Nephron (organoid): ENCODE measurements around the gene RSBN1.
"Not testable (repeated sequence)": the region's sequence is repeated elsewhere in the genome, so short reads cannot be mapped to it uniquely, and the experiment has no call there.

Source experiments
- H3K27ac Mint-ChIP-seq, 3 experiments: 2 replicates each; pipeline ENCODE4 v1.8.0; 2020; ENCODE audit warnings: mixed read lengths in 3 of 3, mild to moderate bottlenecking in 2 of 3, moderate library complexity in 1 of 3
- H3K27me3 Mint-ChIP-seq: 2 replicates; pipeline ENCODE4 v1.8.0; 2021; ENCODE audit warnings: low read depth, mild to moderate bottlenecking, moderate library complexity, mixed read lengths
- H3K36me3 Mint-ChIP-seq: 2 replicates; pipeline ENCODE4 v1.8.0; 2020; ENCODE audit warnings: low read depth, mixed read lengths
- H3K4me1 Mint-ChIP-seq: 2 replicates; pipeline ENCODE4 v1.8.0; 2020; ENCODE audit warnings: mixed read lengths
- H3K4me3 Mint-ChIP-seq, 3 experiments: 2 replicates each; pipeline ENCODE4 v1.8.0; 2020; ENCODE audit warnings: mild to moderate bottlenecking in 3 of 3, mixed read lengths in 3 of 3, moderate library complexity in 2 of 3
- H3K9me3 Mint-ChIP-seq: 2 replicates; pipeline ENCODE4 v1.8.0; 2020; ENCODE audit warnings: mixed read lengths
- CTCF ChIP-seq, 3 experiments: fragments of 200-600 bp; sonication (generic); IDR thresholded peaks; one replicate each; pipeline ENCODE4 v1.5.0; 2021; ENCODE audit warnings: antibody characterized with exemption in 3 of 3; ENCODE audit not compliant: unreplicated experiment in 3 of 3

The RSBN1 gene

DNA sequence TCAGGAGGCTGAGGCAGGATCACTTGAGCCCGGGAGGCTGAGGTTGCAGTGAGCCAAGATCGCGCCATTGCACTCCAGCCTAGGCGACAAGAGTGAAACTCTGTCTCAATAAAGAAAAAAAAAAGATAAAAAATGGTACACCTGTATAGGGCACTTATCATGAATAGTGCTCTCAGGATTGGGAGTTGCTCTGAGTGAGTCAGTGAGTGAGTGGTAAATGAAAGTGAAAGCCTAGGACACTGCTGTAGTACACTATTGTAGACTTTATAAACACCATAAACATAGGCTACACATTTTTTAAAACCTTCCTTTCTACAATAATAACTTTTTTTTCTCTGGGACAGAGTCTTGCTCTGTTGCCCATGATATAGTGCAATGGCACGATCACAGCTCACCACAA lies 69.8 kb downstream of the RSBN1 start:
- H3K4me1 Mint-ChIP-seq: peaks cover 6% of the 10 kb centered on the region
- H3K36me3 Mint-ChIP-seq: peaks cover 40% of the 10 kb centered on the region
- no peak overlapping the region for H3K4me3 Mint-ChIP-seq
- H3K9me3 Mint-ChIP-seq: no peaks in the 10 kb centered on the region
- H3K27ac Mint-ChIP-seq: no peak overlapping the region
- H3K27me3 Mint-ChIP-seq: no peaks in the 10 kb centered on the region
- TF ChIP-seq CTCF (IDR thresholded peaks at IDR 0.05; ENCODE audit: unreplicated experiment in 3 of 3): no peak

GRCh38 chr1:113734357-113735055 lies 77.8 kb downstream of the RSBN1 start:
- Mint-ChIP-seq H3K27me3 (no peaks in the 10 kb centered on the region), H3K27ac (no peak overlapping the region), H3K4me3 (no peak overlapping the region), H3K9me3 (no peaks in the 10 kb centered on the region), H3K36me3 (peaks cover 55% of the 10 kb centered on the region), H3K4me1 (no peaks in the 10 kb centered on the region)
- no peak for TF ChIP-seq CTCF (IDR thresholded peaks at IDR 0.05; ENCODE audit: unreplicated experiment in 3 of 3)

DNA sequence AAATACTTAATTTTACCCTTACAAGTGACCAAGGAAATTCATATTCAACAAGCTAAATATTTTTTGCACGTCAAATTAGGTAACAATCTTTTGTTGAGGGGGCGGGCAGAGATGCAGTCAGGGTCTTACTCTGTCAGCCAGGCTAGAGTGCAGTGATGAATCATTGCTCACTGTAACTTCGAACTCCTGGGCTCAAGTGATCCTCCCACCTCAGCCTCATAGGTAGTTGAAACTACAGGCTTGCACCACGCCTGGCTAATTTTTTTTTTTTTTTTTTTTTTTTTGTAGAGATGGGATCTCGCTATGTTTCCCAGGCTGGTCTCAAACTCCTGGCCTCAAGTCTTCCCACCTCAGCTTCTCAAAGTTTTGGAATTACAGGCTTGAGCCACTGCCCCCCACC lies 79.5 kb downstream of the RSBN1 start:
- TF ChIP-seq CTCF (IDR thresholded peaks at IDR 0.05; ENCODE audit: unreplicated experiment in 3 of 3): no peak
- Mint-ChIP-seq H3K36me3 (peaks cover 66% of the 10 kb centered on the region), H3K4me3 (no peak overlapping the region), H3K4me1 (no peaks in the 10 kb centered on the region), H3K27ac (no peak overlapping the region), H3K27me3 (no peaks in the 10 kb centered on the region), H3K9me3 (no peaks in the 10 kb centered on the region)

DNA sequence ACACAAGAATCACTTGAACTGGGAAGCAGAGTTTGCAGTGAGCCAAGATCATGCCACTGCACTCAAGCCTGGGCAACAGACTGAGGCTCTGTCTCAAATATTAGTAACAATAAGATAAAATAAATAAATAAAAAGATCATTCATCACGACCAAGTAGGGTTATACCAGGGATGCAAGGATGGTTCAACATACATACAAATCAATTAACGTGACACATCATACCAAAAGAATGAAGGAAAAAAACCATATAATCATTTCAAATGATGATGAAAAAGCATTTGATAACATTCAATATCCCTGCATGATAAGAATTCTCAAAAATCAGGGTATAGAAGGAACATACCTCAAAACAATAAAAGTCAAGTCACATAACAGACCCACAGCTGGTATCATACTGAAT lies 91.3 kb downstream of the RSBN1 start:
- Mint-ChIP-seq H3K36me3 (peaks cover 90% of the 10 kb centered on the region), H3K27me3 (no peaks in the 10 kb centered on the region), H3K4me3 (no peak overlapping the region), H3K4me1 (no peaks in the 10 kb centered on the region), H3K27ac (no peak overlapping the region), H3K9me3 (peaks cover 43% of the 10 kb centered on the region)
- TF ChIP-seq CTCF (IDR thresholded peaks at IDR 0.05; ENCODE audit: unreplicated experiment in 3 of 3): no peak

- not testable (repeated sequence) for H3K4me1 Mint-ChIP-seq, H3K4me3 Mint-ChIP-seq
Observed at GRCh38 chr1:113718621-113719020, 93.7 kb downstream of the RSBN1 start.

DNA sequence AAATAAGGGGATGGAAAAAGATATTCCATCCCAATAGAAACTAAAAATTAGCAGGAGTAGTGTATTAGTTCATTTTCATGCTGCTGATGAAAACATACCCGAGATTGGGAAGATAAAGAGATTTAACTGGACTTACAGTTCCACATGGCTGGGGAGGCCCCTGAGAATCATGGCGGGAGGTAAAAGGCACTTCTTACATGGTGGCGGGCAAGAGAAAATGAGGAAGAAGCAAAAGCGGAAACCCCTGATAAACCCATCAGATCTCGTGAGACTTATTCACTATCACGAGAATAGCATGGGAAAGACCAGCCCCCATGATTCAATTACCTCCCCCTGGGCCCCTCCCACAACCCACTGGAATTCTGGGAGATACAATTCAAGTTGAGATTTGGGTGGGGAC lies 94.8 kb downstream of the RSBN1 start:
- peaks cover 83% of the 10 kb centered on the region for H3K36me3 Mint-ChIP-seq
- not testable (repeated sequence) for H3K4me1 Mint-ChIP-seq, H3K27me3 Mint-ChIP-seq, H3K4me3 Mint-ChIP-seq, H3K27ac Mint-ChIP-seq
- H3K9me3 Mint-ChIP-seq: peaks cover 41% of the 10 kb centered on the region

More at GRCh38 chr1:113718621-113719020, 93.7 kb downstream of the RSBN1 start:
- not testable (repeated sequence) for H3K27ac Mint-ChIP-seq, H3K27me3 Mint-ChIP-seq
- H3K36me3 Mint-ChIP-seq: peaks cover 90% of the 10 kb centered on the region
- peaks cover 46% of the 10 kb centered on the region for H3K9me3 Mint-ChIP-seq

DNA sequence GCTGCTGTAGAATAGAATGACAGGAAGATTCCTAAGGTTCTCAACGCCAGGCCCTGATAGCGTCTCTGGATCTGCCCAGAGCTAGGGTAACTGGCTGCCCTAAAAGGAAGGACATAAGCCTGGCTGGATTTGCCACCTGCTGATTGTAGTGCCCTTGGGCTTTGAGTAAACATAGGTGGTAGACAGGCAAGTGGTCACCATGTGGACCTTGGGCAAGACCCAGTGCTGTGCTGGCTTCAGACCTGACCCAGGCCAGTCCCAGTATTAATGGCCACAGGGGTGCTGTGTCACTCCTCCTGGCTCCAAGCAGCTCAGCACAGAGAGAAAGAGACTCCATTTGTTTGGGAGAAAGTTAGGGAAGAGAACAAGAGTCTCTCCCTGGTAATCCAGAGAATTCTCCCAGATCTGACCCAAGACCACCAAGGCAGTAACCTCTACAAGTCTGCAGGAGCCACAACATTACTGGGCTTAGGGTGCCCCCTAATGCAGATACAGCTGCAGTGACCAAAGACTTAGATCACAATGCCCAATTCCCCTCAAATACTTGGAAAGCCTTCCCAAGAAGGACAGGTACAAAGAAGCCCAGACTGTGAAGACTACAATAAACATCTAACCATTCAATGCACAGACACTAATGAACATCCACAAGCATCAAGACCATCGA lies 97.5 kb downstream of the RSBN1 start:
- no peak for TF ChIP-seq CTCF (IDR thresholded peaks at IDR 0.05; ENCODE audit: unreplicated experiment in 3 of 3)
- H3K27me3 Mint-ChIP-seq: no peaks in the 10 kb centered on the region
- peaks cover 27% of the 10 kb centered on the region for H3K9me3 Mint-ChIP-seq
- no peak overlapping the region for H3K4me3 Mint-ChIP-seq
- H3K36me3 Mint-ChIP-seq: peaks cover 69% of the 10 kb centered on the region
- no peak overlapping the region for H3K27ac Mint-ChIP-seq
- H3K4me1 Mint-ChIP-seq: no peaks in the 10 kb centered on the region
